T-cell (primary cell): ENCODE data around the gene LMTK3. TPM values are rescaled to one million over a fixed set of nuclear protein-coding genes. Genes with fewer than 3 reads are reported as not detected.

Experiments used
- ATAC-seq, 4 experiments: fragments of 200-7000 bp in 3 of 4; fragments of 150-1000 bp in 1 of 4; cut with Tn5 transposase; replicated peaks in 1 of 4; 1 replicate in 3 of 4; 2 replicates in 1 of 4; pipeline ENCODE4 v1.10.0; 2021; ENCODE audit warnings: moderate library complexity in 3 of 4, mild to moderate bottlenecking in 2 of 4, moderate number of reproducible peaks in 1 of 4
- CTCF ChIA-PET, 2 donors: fragments of 300-600 bp; sonication (Branson Sonifier 250); formaldehyde crosslinking; loops; one replicate each; lab custom pipeline; 2022; ENCODE audit warnings: antibody characterized with exemption in 2 of 2; lab: Charles Lee
- POLR2A ChIA-PET, 2 donors: fragments of 300-600 bp; sonication (Branson Sonifier 250); formaldehyde crosslinking; loops; one replicate each; lab custom pipeline; 2022; ENCODE audit warnings: antibody characterized with exemption in 2 of 2; lab: Charles Lee
- DNase-seq, 35 experiments: peaks; one replicate each; pipeline versions ENCODE4 v3.0.0 to v3.0.0-alpha.2; 2013 to 2023
- H3K27ac ChIP-seq: one replicate; pipeline ENCODE4 v1.5.1; 2013; ENCODE audit warnings: low read length
- H3K27me3 ChIP-seq, 2 experiments: replicated peaks in 1 of 2; 1 replicate in 1 of 2; 2 replicates in 1 of 2; pipeline versions ENCODE4 v1.6.1 to v1.7.0; 2013; ENCODE audit warnings: low read length in 1 of 2, mixed read lengths in 1 of 2; ENCODE audit not compliant: control insufficient read depth in 2 of 2, insufficient read depth in 2 of 2; ENCODE audit errors: extremely low read depth in 1 of 2
- H3K36me3 ChIP-seq, 2 donors: 1 replicate in 1 of 2; 2 replicates in 1 of 2; pipeline versions ENCODE4 v1.6.1 to v1.7.0; 2013; ENCODE audit warnings: low read length in 1 of 2; ENCODE audit not compliant: control insufficient read depth in 2 of 2, insufficient read depth in 1 of 2; ENCODE audit errors: extremely low read depth in 1 of 2
- H3K4me1 ChIP-seq, 2 experiments: 1 replicate in 1 of 2; 2 replicates in 1 of 2; pipeline versions ENCODE4 v1.6.1 to v1.7.0; 2013; ENCODE audit warnings: low read length in 2 of 2, mixed read lengths in 1 of 2; ENCODE audit not compliant: insufficient read depth in 2 of 2, control insufficient read depth in 1 of 2; ENCODE audit errors: extremely low read depth in 1 of 2
- H3K4me3 ChIP-seq, 2 donors: 1 replicate in 1 of 2; 2 replicates in 1 of 2; pipeline versions ENCODE4 v1.5.1 to v1.7.0; 2013; ENCODE audit warnings: mild to moderate bottlenecking in 2 of 2, low read length in 1 of 2, moderate library complexity in 1 of 2; ENCODE audit not compliant: control insufficient read depth in 1 of 2; ENCODE audit errors: extremely low read depth in 1 of 2
- H3K9me3 ChIP-seq: 2 replicates; pipeline ENCODE4 v1.7.0; 2013
- H3K27ac Mint-ChIP-seq, 2 donors: one replicate each; pipeline ENCODE4 v1.8.0; 2020 to 2021; ENCODE audit warnings: mild to moderate bottlenecking in 2 of 2, mixed read lengths in 2 of 2
- H3K27me3 Mint-ChIP-seq, 2 donors: one replicate each; pipeline ENCODE4 v1.8.0; 2021 to 2022; ENCODE audit warnings: mixed read lengths in 2 of 2
- H3K36me3 Mint-ChIP-seq: one replicate; pipeline ENCODE4 v1.8.0; 2021; ENCODE audit warnings: mixed read lengths
- H3K4me1 Mint-ChIP-seq, 3 donors: one replicate each; pipeline ENCODE4 v1.8.0; 2020 to 2022; ENCODE audit warnings: mixed read lengths in 3 of 3, mild to moderate bottlenecking in 1 of 3
- H3K4me3 Mint-ChIP-seq, 3 donors: one replicate each; pipeline ENCODE4 v1.8.0; 2020 to 2022; ENCODE audit warnings: mild to moderate bottlenecking in 3 of 3, mixed read lengths in 3 of 3, moderate library complexity in 3 of 3
- H3K9me3 Mint-ChIP-seq, 3 donors: one replicate each; pipeline ENCODE4 v1.8.0; 2020 to 2022; ENCODE audit warnings: mixed read lengths in 3 of 3
- WGBS: methylation state at CpG from one replicate; pipeline ENCODE4 v1.1.5; 2013; ENCODE audit warnings: missing lambda C conversion rate; ENCODE audit not compliant: insufficient coverage; 5-methylcytosine and 5-hydroxymethylcytosine counted together
- total RNA-seq, 35 experiments: library from RNA in 6 of 35; stranded (reverse) in 6 of 35; fragments of 120-200 nt in 1 of 35; gene quantifications; one replicate each; pipeline versions ENCODE4 v1.2.1 to v1.2.4 and lab custom pipeline; 2013 to 2026

The LMTK3 gene
- total RNA-seq, 5 donors from 2014 or later (not counting 1 experiment from before 2014, with no cell fraction given), result 17.5 to 28.2 (median 23.5) TPM

DNA sequence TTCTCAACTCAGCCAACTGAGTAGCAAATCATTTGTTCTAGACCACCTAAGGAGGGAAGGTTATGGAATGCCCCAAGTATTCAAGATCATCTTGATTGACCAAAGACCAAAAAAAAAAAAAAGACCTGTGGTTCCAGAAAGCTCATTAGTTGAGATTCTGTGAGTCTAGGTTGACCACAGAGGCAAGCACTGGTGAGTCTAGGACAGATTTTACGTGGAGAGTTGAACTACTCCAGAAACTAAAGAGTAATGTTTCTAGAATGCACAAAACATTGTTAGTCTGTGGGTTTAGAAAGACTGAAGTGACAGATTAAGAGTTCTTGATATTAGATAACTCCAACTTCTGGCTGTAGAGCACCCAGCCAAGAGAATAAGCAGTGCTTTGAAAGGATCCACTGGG is 46.4 kb downstream of the LMTK3 start:
- H3K9me3 Mint-ChIP-seq, result no peaks in the 10 kb centered on the region
- DNase-seq (no peak), ATAC-seq (no peak)
- H3K4me1 Mint-ChIP-seq, result peaks cover 12 to 14% (median 12%) of the 10 kb centered on the region in 3 donors
- no peaks in the 10 kb centered on the region for H3K27me3 Mint-ChIP-seq
- Histone ChIP-seq H3K4me3 (no peak overlapping the region), H3K36me3 (no peaks in the 10 kb centered on the region), H3K9me3 (no peaks in the 10 kb centered on the region), H3K27me3 (peaks cover 0 to 3% of the 10 kb centered on the region in 2 experiments), H3K27ac (no peak overlapping the region), H3K4me1 (peaks cover 0 to 15% of the 10 kb centered on the region in 2 experiments)
- ChIA-PET CTCF (no interaction called here), POLR2A (no interaction called here)
- no CpG with 5 or more reads among the region's 1 CpG for WGBS
- H3K27ac Mint-ChIP-seq, result no peak overlapping the region
- no peaks in the 10 kb centered on the region for H3K36me3 Mint-ChIP-seq
- no peak overlapping the region for H3K4me3 Mint-ChIP-seq

GRCh38 chr19:48461982-48462655 is 49.5 kb downstream of the LMTK3 start:
- 97% methylated on average over 61 of the region's 62 CpGs for WGBS
- H3K27ac ChIP-seq, result no peak overlapping the region
- H3K4me1 Mint-ChIP-seq, result no peaks in the 10 kb centered on the region
- H3K4me1 ChIP-seq, result no peaks in the 10 kb centered on the region
- no peaks in the 10 kb centered on the region for H3K9me3 ChIP-seq
- ATAC-seq (no peak), DNase-seq (no peak)
- POLR2A ChIA-PET, result no interaction called here
- H3K27me3 Mint-ChIP-seq, result no peaks in the 10 kb centered on the region
- H3K27me3 ChIP-seq, result peaks cover 0 to 3% of the 10 kb centered on the region in 2 experiments
- CTCF ChIA-PET, result interaction anchor here in 1 of 2 donors (0.6 to 0.7 kb wide), 2 partner anchors 111 to 1331 kb away, joined by 3 to 5 read pairs; no protein-coding TSS in a partner anchor
- H3K9me3 Mint-ChIP-seq, result no peaks in the 10 kb centered on the region
- peaks cover 0 to 4% of the 10 kb centered on the region in 2 donors for H3K36me3 ChIP-seq
- peaks cover 2% of the 10 kb centered on the region for H3K36me3 Mint-ChIP-seq
- no peak overlapping the region for H3K4me3 ChIP-seq
- no peak overlapping the region for H3K27ac Mint-ChIP-seq
- no peak overlapping the region for H3K4me3 Mint-ChIP-seq

DNA sequence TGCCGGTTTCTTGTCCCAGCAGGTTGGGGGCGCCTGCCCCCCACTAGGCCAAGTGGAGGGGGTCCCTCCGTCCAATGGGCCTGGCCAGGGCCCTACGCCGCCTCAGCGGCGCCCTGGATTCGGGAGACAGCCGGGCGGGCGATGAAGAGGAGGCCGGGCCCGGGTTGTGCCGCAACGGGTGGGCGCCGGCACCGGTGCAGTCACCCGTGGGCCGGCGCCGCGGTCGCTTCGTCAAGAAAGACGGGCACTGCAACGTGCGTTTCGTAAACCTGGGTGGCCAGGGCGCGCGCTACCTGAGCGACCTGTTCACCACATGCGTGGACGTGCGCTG is 50.0 kb downstream of the LMTK3 start:
- Mint-ChIP-seq H3K36me3 (peaks cover 3% of the 10 kb centered on the region), H3K4me1 (no peaks in the 10 kb centered on the region), H3K4me3 (no peak overlapping the region), H3K9me3 (no peaks in the 10 kb centered on the region), H3K27ac (no peak overlapping the region), H3K27me3 (no peaks in the 10 kb centered on the region)
- Histone ChIP-seq H3K27ac (no peak overlapping the region), H3K36me3 (peaks cover 0 to 5% of the 10 kb centered on the region in 2 donors), H3K9me3 (no peaks in the 10 kb centered on the region), H3K4me1 (no peaks in the 10 kb centered on the region), H3K27me3 (no peaks in the 10 kb centered on the region), H3K4me3 (no peak overlapping the region)
- no peak for DNase-seq
- 99% methylated on average over 33 of the region's 36 CpGs for WGBS
- ATAC-seq, result no peak
- ChIA-PET POLR2A (interaction anchor here (0.6 to 0.7 kb wide), 2 partner anchors 58 to 135 kb away, joined by 3 to 7 read pairs; no protein-coding TSS in a partner anchor), CTCF (interaction anchor here in 1 of 2 donors (0.6 to 0.7 kb wide), 2 partner anchors 110 to 1332 kb away, joined by 3 to 5 read pairs; no protein-coding TSS in a partner anchor)

DNA sequence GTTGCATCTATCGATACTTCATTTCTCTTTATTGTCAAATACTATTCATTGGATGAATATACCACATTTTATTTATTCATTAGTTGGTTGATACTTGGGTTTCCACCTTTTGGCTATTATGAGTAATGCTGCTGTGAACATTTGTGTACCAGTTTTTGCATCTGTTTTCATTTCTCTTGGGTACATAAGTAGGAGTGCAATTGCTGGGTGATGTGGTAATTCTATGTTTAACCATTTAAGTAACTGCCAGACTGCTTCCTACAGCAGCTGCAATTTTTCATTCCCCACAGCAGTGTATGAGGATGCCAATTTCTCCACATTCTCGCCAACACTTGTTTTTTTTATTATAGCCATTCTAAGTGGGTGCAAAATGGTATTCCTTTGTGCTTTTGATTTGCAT is 53.6 kb downstream of the LMTK3 start:
- DNase-seq, result no peak
- Mint-ChIP-seq H3K4me1 (peaks cover 4 to 9% (median 4%) of the 10 kb centered on the region in 3 donors), H3K36me3 (peaks cover 10% of the 10 kb centered on the region), H3K27me3 (no peaks in the 10 kb centered on the region), H3K27ac (no peak overlapping the region), H3K9me3 (no peaks in the 10 kb centered on the region), H3K4me3 (no peak overlapping the region)
- Histone ChIP-seq H3K27ac (no peak overlapping the region), H3K36me3 (peaks cover 10 to 29% of the 10 kb centered on the region in 2 donors), H3K27me3 (no peaks in the 10 kb centered on the region), H3K9me3 (no peaks in the 10 kb centered on the region), H3K4me1 (peaks cover 0 to 4% of the 10 kb centered on the region in 2 experiments), H3K4me3 (no peak overlapping the region)
- ChIA-PET CTCF (no interaction called here), POLR2A (no interaction called here)
- ATAC-seq, result no peak
- WGBS, result no CpG with 5 or more reads among the region's 2 CpGs

GRCh38 chr19:48456864-48457263 is 54.8 kb downstream of the LMTK3 start:
- H3K27ac ChIP-seq, result no peak overlapping the region
- H3K27me3 ChIP-seq, result no peaks in the 10 kb centered on the region
- no peak overlapping the region for H3K4me3 Mint-ChIP-seq
- H3K9me3 Mint-ChIP-seq, result no peaks in the 10 kb centered on the region
- POLR2A ChIA-PET, result interaction anchor here in 1 of 2 donors (0.8 kb wide), 1 partner anchor 8 kb away, joined by 3 read pairs; no protein-coding TSS in a partner anchor
- H3K36me3 Mint-ChIP-seq, result peaks cover 12% of the 10 kb centered on the region
- WGBS, result 100% methylated on average over 3 of the region's 4 CpGs
- peaks cover 10 to 38% of the 10 kb centered on the region in 2 donors for H3K36me3 ChIP-seq
- H3K9me3 ChIP-seq, result no peaks in the 10 kb centered on the region
- DNase-seq, result no peak
- H3K4me3 ChIP-seq, result no peak overlapping the region
- H3K4me1 ChIP-seq, result peaks cover 0 to 4% of the 10 kb centered on the region in 2 experiments
- CTCF ChIA-PET, result no interaction called here
- H3K4me1 Mint-ChIP-seq, result peaks cover 4 to 9% (median 5%) of the 10 kb centered on the region in 3 donors
- no peaks in the 10 kb centered on the region for H3K27me3 Mint-ChIP-seq
- no peak overlapping the region for H3K27ac Mint-ChIP-seq
- no peak for ATAC-seq

DNA sequence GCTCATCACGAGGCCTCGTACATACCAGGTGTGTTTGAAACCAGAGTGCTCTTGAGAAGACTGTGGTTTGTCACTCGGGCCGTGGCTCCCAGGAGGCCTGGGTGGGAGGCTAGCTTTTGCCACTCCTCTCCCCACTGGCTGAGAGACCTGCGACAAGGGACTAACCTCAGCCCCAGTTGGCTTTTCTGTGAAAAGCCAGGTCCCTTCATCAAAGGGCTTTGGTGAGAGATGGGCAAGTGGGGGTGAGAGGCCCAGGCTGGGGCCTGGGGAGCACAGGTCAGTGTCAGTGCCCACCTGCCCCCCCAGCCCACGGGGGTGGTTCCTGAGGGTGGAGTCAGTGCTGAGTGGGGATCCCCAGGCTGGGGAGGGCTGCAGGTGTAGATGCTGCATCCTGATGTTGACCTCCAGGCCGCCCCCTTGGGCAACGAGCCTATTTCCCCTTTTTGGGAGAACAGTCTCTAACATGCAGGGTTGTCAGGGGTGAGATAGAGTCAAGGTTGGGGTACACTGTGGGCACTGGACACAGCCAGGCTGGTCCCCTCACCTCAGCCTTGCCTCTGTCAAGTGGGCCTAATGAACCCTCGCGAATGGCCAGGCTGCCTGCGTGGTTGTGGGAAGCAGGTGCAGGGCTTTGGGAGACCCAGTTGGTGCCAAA is 55.6 kb downstream of the LMTK3 start:
- Mint-ChIP-seq H3K36me3 (peaks cover 15% of the 10 kb centered on the region), H3K4me3 (no peak overlapping the region), H3K9me3 (no peaks in the 10 kb centered on the region), H3K4me1 (peaks cover 4 to 9% (median 5%) of the 10 kb centered on the region in 3 donors), H3K27ac (no peak overlapping the region), H3K27me3 (no peaks in the 10 kb centered on the region)
- POLR2A ChIA-PET, result no interaction called here
- Histone ChIP-seq H3K36me3 (peaks cover 17 to 46% of the 10 kb centered on the region in 2 donors), H3K27me3 (no peaks in the 10 kb centered on the region), H3K4me3 (no peak overlapping the region), H3K9me3 (no peaks in the 10 kb centered on the region), H3K27ac (no peak overlapping the region), H3K4me1 (peaks cover 0 to 4% of the 10 kb centered on the region in 2 experiments)
- CTCF ChIA-PET, result interaction anchor here in 1 of 2 donors (0.5 kb wide), 1 partner anchor 166 kb away, joined by 5 read pairs; no protein-coding TSS in a partner anchor
- WGBS, result 82% methylated on average over 6 of the region's 11 CpGs
- DNase-seq, result no peak
- ATAC-seq, result no peak
